Stomach (tissue), 9 donors: ENCODE data around the gene C16orf95. TPM values are rescaled to one million over a fixed set of nuclear protein-coding genes. Genes with fewer than 3 reads are reported as not detected.

Experiments
- DNase-seq, 2 donors: peaks; one replicate each; pipeline versions ENCODE4 v3.0.0 to v3.0.0-alpha.2; 2013 to 2019
- H3K27ac ChIP-seq, 5 donors: fragments of 200-600 bp in 4 of 5; sonication (generic) in 4 of 5; one replicate each; pipeline ENCODE4 v1.5.1; 2013 to 2019; ENCODE audit warnings: mild to moderate bottlenecking in 1 of 5, moderate library complexity in 1 of 5
- H3K27me3 ChIP-seq, 3 donors: fragments of 200-600 bp; sonication (generic); one replicate each; pipeline ENCODE4 v1.5.1; 2017 to 2019; ENCODE audit warnings: mixed run types in 1 of 3
- H3K36me3 ChIP-seq, 4 donors: fragments of 200-600 bp; sonication (generic); 1 replicate in 3 of 4; 2 replicates in 1 of 4; pipeline ENCODE4 v1.5.1; 2016 to 2019
- H3K4me1 ChIP-seq, 4 donors: fragments of 200-600 bp; sonication (generic); one replicate each; pipeline ENCODE4 v1.5.1; 2016 to 2019
- H3K4me3 ChIP-seq, 4 donors: fragments of 200-600 bp; sonication (generic) in 3 of 4; one replicate each; pipeline ENCODE4 v1.5.1; 2016 to 2019; ENCODE audit warnings: mild to moderate bottlenecking in 1 of 4
- H3K9me3 ChIP-seq, 4 donors: fragments of 200-600 bp; sonication (generic); one replicate each; pipeline ENCODE4 v1.5.1; 2016 to 2019
- EP300 ChIP-seq: sonication (generic); formaldehyde crosslinking; IDR thresholded peaks from one replicate; pipeline ENCODE4 v1.6.1; 2017; ENCODE audit warnings: antibody characterized with exemption
- POLR2A ChIP-seq, 4 donors: fragments of 450-650 bp; IDR thresholded peaks; one replicate each; pipeline ENCODE4 v1.6.1; 2016; ENCODE audit warnings: antibody characterized with exemption in 4 of 4, control low read depth in 2 of 4, mild to moderate bottlenecking in 1 of 4, moderate library complexity in 1 of 4
- POLR2AphosphoS5 ChIP-seq, 3 donors: sonication (generic); formaldehyde crosslinking; IDR thresholded peaks; one replicate each; pipeline ENCODE4 v1.6.1; 2016; ENCODE audit warnings: antibody characterized with exemption in 3 of 3
- WGBS, 5 donors: extraction: QIAGEN DNeasy Blood & Tissue Kit in 3 of 5; methylation state at CpG; one replicate each; pipeline versions ENCODE4 v1.1.5 to v1.1.7; 2013 to 2018; 5-methylcytosine and 5-hydroxymethylcytosine counted together
- intact Hi-C: fragments of 100-400 bp; cut with DNase I; formaldehyde crosslinking; loops from one replicate; pipeline ENCODE4 v1.15.1; 2023; ENCODE audit warnings: low total_unique reads
- polyA plus RNA-seq, 3 donors: library from polyadenylated mRNA; stranded (reverse); fragments of 200-250 nt; gene quantifications; one replicate each; pipeline ENCODE4 v1.2.3, GENCODE V29; 2013
- total RNA-seq, 5 donors: library from RNA; depleted of rRNA; stranded (reverse); fragments of >200 nt; gene quantifications; one replicate each; pipeline versions ENCODE4 v1.1.0 to v1.2.3, GENCODE V29; 2014 to 2016
- TF ChIP-seq, protein P1 (sequence below), 7 experiments: fragments of 450-650 bp in 4 of 7; fragments of 200-600 bp in 3 of 7; sonication (generic) in 3 of 7; IDR thresholded peaks; one replicate each; pipeline ENCODE4 v1.5.1; 2016 to 2019; ENCODE audit warnings: antibody characterized with exemption in 7 of 7, control low read depth in 2 of 7, mild to moderate bottlenecking in 1 of 7
- donor health status: healthy with polysubstance abuse.
- donor health status: Bipolar disorder and iron deficiency.
- donor health status: healthy.

Gene C16orf95
- total and polyA plus RNA-seq, 8 donors, result 0.55 to 4.9 (median 4.3) TPM; not detected in 3

DNA sequence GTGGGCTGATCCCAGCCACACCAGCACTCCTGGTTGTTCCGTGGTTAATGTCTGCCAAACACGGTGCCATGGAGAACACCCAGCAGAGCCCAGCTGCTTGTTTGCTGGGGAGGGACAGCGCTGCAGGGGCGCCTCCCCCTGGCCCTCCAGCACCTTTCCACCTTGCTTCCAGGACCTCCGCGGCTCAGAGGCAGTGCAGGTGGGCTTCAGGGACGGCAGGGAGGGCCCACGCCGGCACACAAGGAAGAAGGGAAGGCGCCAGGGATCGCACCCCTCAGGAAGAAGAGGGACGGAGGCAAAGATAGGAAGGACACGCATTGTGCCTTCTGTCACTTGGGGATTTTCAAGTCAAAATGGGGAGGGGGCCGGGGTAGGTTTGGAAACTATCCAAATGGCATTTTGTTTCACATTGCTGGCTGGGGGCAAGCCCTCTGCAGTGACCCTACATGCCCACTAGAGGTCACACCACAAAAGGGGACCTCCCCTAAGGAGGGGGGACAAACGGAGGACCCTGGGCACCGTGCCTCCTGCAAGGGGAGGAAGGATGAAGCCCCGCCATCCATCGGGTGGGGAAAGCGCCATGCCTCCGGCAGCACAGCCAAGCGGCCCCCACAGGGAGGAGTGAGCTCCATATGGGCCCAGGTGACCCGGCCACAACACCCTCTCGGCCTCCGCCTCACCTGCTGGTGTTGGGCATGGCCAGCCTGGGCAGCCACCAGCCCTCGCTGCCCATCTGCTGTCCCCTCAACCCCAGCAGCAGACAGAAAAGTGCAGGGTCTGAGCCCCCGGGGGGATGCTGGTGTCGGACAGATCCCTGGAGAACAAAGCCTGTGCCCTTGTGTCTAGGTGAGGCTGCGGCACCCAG lies 7.5 kb upstream of the C16orf95 start:
- peak overlapping the region in 1 of 5 donors; percentile 3 for H3K27ac ChIP-seq
- peaks cover 0 to 22% (median 14%) of the 10 kb centered on the region in 4 donors for H3K4me1 ChIP-seq
- DNase-seq, result peak in 1 of 2 donors; percentile 70
- intact Hi-C loops, result loop anchor here (5.0 kb wide), 1 partner anchor 58 kb away; the partner anchor contains the start of gene FBXO31
- peaks cover 0 to 37% (median 25%) of the 10 kb centered on the region in 4 donors for H3K36me3 ChIP-seq
- H3K9me3 ChIP-seq, result no peaks in the 10 kb centered on the region
- H3K4me3 ChIP-seq, result no peak overlapping the region
- WGBS, 5 donors, result 52 to 57% (median 55%) methylated on average over 18 to 28 of the region's 28 CpGs
- no peak for TF ChIP-seq POLR2A (IDR thresholded peaks at IDR 0.05)
- TF ChIP-seq, protein P1, sequence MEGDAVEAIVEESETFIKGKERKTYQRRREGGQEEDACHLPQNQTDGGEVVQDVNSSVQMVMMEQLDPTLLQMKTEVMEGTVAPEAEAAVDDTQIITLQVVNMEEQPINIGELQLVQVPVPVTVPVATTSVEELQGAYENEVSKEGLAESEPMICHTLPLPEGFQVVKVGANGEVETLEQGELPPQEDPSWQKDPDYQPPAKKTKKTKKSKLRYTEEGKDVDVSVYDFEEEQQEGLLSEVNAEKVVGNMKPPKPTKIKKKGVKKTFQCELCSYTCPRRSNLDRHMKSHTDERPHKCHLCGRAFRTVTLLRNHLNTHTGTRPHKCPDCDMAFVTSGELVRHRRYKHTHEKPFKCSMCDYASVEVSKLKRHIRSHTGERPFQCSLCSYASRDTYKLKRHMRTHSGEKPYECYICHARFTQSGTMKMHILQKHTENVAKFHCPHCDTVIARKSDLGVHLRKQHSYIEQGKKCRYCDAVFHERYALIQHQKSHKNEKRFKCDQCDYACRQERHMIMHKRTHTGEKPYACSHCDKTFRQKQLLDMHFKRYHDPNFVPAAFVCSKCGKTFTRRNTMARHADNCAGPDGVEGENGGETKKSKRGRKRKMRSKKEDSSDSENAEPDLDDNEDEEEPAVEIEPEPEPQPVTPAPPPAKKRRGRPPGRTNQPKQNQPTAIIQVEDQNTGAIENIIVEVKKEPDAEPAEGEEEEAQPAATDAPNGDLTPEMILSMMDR (IDR thresholded peaks at IDR 0.05), result peak in 5 of 7 experiments; percentile 51 to 85 (median 75)
- TF ChIP-seq EP300, result no peak
- no peak for TF ChIP-seq POLR2AphosphoS5 (IDR thresholded peaks at IDR 0.05)
- no peaks in the 10 kb centered on the region for H3K27me3 ChIP-seq

DNA sequence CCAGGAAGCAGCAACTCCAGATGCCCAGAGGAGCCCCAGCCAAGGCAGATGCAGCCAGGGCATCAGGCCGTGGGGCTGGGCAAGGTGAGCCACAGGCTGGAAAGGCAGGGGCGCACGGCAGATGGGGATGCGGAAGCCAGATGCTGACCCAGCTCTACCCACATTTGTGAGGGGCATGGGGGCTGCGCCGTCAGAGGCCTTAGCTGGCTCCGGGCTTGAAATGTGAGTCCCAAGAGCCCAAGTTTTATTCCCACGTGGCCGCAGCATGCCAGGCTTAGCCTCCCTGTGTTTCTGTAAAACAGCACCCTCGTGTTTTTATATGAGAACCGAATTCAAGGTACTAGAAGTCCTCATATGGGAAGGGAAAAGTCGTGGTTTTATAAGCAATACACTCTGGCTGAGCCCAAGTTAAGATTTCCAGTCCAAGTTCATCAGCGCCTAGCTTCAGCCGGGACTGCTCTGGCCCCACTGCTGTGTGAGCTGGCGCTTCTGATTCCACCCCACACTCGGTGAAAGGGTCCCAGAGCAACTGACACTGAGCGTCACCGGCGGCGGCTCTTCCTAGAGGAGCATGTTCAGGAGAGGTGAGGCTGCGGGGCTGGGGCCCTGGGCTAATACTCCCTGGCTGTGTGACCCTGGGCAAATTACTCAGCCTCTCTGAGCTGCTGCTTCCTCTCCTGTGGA lies 6.7 kb upstream of the C16orf95 start:
- Histone ChIP-seq H3K4me3 (no peak overlapping the region), H3K36me3 (peaks cover 0 to 29% (median 17%) of the 10 kb centered on the region in 4 donors), H3K4me1 (peaks cover 0 to 23% (median 15%) of the 10 kb centered on the region in 4 donors), H3K27me3 (no peaks in the 10 kb centered on the region), H3K9me3 (no peaks in the 10 kb centered on the region), H3K27ac (no peak overlapping the region)
- TF ChIP-seq POLR2AphosphoS5 (IDR thresholded peaks at IDR 0.05) (no peak), POLR2A (IDR thresholded peaks at IDR 0.05) (no peak), EP300 (no peak)
- TF ChIP-seq, protein P1 (IDR thresholded peaks at IDR 0.05), result no peak
- intact Hi-C loops, result loop anchor here (5.0 kb wide), 1 partner anchor 58 kb away; the partner anchor contains the start of gene FBXO31
- no peak for DNase-seq
- 90 to 94% (median 92%) methylated on average over 17 to 21 of the region's 21 CpGs for WGBS, 5 donors

DNA sequence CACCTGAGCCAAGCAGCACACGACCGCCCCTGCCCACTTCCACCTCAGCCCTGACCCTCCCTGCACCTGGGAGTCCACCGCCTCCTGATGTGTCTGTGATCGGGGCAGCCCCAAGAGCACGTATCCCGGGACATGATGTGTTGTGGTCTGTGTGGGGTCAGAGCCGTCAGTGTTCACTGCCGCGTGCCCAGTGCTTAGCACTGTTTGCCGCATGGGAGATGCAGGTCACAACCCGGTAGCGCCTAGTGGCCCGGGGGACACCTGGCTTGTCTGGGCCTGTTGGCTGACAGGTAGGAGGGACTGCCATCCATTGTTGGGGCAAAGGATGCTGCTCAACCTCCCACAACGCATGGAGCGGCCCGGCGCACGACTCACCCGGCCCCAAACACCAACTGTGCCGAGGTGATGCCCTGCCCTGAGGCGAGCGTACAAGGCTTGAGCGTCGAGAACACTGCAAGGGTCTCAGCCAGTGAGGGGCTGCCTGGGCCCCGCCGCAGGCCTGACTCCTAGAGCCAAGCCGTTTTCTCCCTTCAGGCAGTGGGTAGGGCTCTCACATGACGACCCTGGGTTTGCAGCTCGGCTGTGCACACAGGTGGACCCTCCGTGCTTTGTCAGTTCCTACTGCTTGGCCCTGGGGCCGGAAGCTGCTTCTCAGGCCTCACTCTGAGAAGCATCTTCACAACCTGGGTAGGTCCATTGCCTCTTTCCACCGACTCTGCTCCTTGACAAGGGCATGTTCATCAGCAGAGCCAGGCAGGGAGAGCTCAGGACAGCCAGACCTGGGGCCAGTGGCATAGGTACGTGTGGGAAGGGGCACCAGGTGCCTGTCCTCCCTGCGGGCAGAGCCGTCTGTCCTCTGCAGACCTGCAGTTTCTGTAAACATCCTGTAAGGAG lies 5.9 kb upstream of the C16orf95 start:
- no peak overlapping the region for H3K4me3 ChIP-seq
- intact Hi-C loops, result loop anchor here (5.0 kb wide), 1 partner anchor 59 kb away; the partner anchor contains the start of gene FBXO31

More for the DNA sequence above, 5.9 kb upstream of the C16orf95 start:
- Histone ChIP-seq H3K27me3 (no peaks in the 10 kb centered on the region), H3K4me1 (peaks cover 6 to 31% (median 23%) of the 10 kb centered on the region in 4 donors), H3K36me3 (peaks cover 0 to 21% (median 9%) of the 10 kb centered on the region in 4 donors), H3K27ac (no peak overlapping the region), H3K9me3 (no peaks in the 10 kb centered on the region)
- WGBS, 5 donors, result 83 to 92% (median 89%) methylated on average over 23 to 35 of the region's 35 CpGs
- DNase-seq, result no peak
- TF ChIP-seq POLR2A (IDR thresholded peaks at IDR 0.05) (no peak), POLR2AphosphoS5 (IDR thresholded peaks at IDR 0.05) (no peak), EP300 (no peak)
- TF ChIP-seq, protein P1 (IDR thresholded peaks at IDR 0.05), result no peak
